ENCODE data around the gene GRXCR2.
"Not testable (repeated sequence)": the region's sequence is repeated elsewhere in the genome, so short reads cannot be mapped to it uniquely, and the experiment has no call there.

Gene GRXCR2

DNA sequence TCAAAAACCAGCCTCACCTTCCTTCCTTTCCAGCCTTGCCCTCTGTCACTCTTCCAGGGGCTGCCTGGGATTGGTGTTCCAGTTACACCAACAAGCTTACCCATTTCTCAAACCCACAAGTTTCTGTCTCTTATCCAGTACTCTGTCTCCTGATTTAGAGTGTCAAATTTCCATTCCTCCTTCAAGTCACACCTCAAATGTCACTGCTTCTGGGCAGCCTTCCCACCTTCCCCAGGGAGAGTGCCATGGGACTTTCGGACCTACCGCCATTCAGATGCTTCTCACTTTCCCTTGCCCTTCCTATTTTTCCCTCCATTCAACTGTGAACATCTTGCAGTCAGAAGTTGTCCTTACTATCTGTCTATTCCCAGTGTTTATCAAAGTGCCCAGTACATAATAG, 2.0 kb upstream of the GRXCR2 start:
- DNase-seq, result no peak

DNA sequence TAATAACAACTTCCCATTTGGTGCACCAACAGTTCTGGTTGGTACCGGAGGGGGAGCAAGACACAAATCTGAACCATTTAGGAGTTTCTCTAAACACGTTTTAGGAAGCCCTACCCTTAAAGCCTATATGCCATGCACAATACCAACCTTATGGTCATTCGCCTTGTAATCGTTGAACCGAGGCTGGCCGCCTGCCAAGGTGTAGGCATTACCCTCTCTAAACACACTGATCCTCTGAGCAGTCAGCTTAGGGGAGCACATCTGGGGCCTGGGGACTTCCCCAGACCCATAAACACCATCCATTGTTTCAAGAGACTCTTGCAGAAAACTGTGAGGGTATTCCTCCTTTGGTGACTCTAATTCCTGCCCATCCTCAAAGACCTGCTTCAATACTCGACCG, 328 bp downstream of the GRXCR2 start:
- DNase-seq, result no peak

DNA sequence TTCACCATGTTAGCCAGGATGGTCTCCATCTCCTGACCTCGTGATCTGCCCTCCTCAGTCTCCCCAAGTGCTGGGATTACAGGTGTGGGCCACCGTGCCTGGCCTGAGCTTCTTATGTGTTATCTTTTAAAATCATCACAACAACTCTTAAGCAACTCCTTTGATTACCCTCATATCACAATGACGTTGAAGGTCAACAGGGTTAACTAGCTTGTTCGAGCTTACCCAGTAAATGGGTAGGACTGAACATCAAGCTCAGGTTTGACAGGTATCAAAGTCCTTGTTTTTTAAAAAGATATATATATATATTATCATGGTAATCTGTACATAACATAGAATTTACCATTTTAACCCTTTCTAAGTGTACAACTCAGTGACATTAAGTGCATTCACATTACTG, 3.1 kb downstream of the GRXCR2 start:
- no peak for DNase-seq

DNA sequence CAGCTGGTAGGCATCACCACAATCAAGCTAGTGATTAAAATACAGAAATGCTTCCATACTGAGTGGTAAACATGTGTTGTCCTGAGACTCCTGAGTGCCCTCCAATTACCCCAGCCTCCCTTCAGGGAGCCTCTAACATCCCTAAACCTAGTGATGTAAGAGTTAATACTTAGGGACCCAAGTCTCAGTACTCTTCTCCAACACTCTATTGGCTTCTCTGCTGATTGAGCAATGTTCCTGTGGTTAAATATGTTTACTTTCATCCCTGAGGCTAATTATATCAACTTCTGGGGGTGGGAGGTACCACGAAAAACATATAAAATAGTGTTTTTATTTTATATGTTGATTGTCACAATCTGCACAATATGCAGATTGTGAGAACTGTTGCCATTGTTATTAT, 5.0 kb downstream of the GRXCR2 start:
- no peak for DNase-seq

DNA sequence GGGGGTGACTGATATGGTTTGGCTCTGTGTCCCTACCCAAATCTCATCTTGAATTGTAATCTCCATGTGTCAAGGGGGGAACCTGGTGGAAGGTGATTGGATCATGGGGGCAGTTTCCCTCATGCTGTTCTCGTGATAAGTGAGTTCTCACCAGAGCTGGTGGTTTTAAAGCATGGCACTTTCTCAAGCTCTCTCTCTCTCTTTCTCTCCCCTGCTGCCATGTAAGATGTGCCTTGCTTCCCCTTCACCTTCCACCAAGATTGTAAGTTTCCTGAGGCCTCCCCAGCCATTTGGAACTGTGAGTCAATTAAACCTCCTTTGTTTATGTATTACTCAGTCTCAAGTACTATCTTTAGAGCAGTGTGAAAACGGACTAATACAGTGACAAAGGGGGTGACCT, 8.4 kb downstream of the GRXCR2 start:
- DNase-seq, result not testable (repeated sequence)

DNA sequence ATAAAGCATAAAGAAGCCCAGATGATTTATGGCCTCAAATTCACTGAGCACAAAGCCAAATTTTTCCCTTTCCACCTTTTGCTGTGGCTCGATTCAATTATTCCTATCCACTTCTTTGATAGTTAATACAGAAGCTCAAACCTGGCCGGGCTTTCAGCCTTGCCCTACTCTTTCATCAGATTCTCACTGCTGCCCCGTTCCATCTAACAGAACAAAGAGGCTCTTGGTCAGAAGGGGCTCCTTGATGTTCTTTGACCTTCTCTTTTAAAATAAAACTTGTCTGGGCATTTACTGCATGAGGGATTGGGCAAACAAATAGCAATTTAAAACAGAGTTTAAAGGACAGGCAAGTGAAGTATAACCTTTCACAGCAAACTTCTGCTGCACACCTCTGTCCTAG, 9.8 kb downstream of the GRXCR2 start:
- no peak for DNase-seq

DNA sequence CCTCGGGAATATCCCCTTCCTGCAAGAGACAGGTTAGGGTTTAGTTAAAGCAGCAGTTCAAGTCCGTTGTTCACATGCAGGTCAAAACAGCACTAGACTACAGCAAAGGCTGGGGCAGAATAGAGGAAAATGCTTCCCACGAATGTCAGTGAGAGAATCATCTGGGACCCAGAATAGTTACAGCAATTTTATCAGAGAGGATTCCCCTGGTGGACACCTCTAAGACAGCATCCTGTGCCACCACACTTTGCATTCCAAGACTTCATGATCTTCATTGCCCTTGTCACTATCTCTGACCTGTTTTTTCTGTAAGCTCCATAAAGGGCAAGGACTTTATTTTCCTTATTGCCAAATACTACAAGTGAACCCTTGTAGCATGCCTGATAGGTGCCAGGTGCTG, 12.9 kb downstream of the GRXCR2 start:
- no peak for DNase-seq

DNA sequence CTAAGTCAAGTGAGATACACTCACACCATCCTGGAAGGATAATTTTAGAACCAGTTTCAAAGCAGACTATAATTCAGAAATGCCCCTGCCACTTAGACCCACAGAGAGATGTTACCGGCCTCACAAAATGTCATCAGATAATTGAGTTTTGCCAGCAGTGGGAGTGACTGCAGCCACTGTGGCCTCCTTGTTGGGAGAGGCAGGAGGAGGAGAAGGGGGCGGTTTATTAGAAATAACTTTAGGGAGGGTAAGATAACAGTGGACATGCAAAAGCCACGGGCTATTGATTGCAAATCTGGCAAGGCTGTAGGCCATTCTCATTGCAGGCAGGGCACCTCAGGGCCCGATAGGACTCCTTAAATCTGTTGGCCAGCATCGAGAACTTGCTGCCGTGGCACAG, 13.4 kb downstream of the GRXCR2 start:
- no peak for DNase-seq

DNA sequence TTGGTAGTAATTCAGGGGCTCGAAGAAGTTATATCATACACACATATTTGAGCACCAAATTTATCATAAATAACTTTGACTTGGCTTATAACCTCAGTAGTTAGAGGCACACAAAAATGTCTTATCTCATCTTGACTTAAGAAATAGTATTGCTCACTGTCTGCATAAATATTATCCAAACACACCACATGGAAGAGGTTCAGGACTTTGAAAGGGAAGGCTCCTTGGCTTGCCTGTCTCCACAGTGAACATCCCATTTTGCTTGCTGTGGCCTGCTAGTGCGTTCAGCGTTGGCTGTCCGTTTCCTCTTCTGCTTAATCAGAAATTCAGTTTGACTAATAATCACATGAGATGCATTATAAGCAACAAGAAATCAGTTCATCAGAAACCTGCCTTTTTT, 13.9 kb downstream of the GRXCR2 start:
- no peak for DNase-seq

DNA sequence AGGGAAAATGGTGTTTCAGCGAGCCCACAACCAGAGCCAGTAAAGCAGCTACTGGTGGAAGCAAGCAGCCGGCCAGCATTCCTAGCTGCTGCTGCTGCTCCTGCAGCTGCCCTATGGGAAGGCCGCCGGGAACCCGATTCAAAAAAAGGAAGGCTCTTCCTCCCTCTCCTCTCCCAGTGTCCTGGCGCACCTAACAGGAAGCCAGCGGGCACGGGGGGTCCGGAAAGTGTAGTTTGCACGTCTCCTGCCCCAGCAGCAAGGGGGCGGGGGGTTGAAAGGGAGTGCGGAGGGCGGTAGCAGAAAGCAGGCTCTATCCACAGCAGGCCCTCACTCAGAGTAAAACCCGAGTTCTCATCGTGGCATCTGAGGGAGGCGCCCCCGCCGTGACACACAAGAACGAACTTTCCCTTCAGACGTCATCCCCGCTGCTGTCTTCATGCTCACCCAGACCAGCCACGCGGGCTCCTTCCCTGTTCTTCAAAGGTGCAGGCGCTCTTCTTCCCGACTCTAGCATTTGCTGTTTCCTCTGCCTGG, 16.5 kb downstream of the GRXCR2 start:
- DNase-seq, result no peak

DNA sequence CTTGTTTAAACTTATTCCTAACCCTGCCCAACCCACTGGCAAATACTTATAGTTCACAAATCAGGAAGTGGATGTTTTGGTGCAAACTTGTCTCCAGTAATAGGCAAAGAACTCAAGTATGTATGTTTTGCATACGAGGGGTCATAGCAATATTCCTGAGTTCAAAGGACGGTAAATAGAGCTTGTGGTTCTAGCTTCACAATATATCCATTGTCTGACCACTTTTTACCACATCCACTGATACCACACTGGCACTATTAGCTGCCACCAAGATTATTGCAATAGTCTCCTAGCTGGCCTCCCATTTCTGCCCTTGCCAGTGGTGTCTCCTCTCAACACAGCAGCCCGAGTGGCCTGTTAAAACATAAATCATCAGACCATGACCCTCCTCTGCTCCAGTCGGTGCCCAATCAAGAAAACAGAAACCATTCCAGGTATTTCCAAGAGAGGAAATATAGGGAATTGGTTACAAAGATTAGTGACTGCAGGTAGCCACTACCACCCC, 17.0 kb downstream of the GRXCR2 start:
- DNase-seq, result no peak

DNA sequence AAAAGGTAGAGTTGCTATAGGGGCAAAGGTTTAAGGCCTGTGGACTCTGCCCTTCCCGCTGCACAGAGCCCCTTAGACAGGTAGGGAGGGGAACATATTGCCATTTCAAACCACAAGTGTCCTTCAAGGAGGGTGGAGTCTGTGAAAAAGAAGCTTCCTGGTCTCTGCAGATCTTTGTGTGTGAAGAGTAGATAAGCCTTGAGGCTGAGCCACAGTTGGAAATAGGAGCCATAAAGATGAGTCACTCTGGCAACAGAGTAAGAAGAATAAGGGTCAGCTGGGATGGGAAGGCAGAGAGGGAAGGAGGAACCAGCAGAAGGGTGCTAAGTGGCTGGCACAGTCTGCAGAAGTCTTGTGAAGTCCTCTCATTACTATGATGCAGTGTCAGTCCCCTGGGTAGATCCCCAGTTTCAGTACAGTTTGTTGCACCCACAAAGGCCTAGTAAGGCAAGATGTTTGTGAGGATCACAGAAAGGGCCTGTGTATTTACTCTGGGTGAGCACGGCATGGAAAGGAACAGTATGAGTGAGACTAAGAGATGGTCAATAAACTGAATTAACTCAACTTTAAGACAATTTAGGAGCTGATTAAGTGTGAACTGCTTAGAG, 18.1 kb downstream of the GRXCR2 start:
- DNase-seq, result no peak

DNA sequence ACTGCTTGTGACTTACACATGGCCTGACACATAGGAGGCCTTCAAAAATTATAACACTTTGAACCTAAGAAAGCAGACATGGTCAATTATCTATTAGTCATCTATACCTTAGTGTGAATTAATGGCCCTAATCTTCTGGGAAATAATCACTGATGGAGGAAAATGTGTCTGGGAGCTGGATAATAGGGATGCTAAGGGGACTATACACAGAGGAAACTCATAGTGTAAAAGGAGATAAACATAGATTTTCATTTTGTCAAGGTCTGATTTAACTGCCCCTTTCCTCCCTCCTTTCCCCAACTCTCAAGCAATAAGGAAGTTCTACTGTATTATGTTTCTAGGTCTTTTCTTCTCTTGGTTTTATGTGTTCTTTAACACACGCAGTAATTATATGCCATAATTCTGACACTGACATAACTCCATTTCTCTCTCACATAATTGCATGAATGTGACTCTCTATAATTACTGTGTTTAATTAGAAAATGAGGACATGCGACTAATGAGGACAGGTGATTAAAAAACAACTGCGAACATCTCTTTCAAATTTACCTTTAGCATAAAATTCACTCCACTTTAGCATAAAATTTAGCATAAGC, 18.9 kb downstream of the GRXCR2 start:
- no peak for DNase-seq

DNA sequence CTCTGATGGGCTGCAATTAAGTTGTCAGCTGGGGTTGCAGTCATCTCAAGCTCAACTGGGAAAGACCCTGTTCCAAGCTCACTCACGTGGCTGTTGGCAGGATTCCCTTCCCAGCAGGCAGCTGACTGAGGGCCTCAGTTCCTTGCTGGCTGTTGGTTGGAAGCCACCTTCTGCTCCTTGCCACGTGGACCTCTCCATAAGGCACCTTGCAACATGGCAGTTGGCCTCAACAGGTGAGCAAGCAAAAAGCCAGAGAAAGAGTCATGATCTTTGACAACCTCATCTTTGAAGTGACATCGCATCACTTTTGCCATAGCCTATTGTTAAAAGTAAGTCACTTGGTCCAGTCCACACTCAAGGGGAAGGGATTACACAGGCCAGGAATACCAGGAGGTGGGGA, 19.8 kb downstream of the GRXCR2 start:
- no peak for DNase-seq

DNA sequence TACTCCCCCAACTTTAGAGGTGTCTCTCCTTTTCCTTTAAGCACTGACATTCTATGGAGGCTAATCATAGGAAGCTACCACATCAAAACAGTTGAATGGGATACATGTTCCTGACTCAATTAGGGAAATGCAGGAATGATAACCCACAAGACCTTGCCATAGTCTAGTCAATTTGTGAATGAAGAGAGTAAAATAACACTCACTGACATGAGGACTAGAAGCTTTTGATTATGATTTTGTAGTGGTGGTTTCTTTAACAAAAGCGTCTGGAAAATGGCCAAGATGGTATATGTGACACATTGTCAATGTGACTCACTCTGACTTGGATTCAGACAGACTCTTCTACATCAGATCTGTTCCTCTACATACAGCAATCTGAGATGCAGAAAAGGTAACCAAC, 24.0 kb downstream of the GRXCR2 start:
- no peak for DNase-seq

DNA sequence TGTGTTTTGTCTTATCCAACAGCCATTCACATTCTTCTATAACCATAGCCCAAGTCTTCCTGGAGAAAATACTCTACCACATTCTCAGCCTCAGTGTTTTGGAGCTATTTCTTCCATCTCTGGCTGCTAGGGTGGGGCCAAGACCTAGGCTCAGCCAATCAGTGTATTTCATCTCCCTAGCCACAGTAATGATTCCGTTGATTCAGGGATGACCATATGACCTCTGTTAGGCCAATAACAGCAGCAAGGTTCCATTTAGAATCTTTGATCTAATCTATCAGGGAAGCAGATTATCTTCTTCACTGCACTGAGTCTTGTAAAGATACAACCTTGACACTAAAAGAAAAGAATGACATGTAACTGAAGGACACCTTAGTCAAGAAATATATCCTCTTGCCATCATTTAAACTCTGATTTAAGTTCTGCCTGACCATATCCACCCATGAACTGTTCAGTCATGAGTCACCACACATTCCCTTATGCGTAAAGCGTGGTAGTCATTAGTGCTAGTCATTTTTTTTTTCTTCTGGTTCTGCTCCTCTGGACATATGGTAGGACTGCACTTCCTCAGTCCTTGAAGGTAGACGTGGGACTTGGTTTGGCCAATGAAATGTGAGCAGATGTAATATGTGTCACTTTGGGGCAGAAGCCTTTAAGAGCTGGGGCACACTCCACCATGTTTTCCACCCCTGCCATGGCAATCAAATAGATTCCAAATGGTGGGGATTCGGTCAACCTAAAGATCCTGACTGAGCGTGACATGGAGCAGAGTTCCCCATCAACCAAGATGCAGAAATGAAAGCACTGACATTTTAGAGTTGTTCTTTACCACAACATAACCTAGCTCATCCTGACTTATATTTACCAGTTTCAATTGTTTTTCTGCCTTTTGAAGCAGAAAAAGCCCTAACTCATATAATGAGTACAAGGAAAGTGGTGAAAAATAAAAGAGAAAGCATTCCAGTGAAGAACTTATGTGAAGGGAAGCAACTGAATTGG, 25.0 kb downstream of the GRXCR2 start:
- no peak for DNase-seq

DNA sequence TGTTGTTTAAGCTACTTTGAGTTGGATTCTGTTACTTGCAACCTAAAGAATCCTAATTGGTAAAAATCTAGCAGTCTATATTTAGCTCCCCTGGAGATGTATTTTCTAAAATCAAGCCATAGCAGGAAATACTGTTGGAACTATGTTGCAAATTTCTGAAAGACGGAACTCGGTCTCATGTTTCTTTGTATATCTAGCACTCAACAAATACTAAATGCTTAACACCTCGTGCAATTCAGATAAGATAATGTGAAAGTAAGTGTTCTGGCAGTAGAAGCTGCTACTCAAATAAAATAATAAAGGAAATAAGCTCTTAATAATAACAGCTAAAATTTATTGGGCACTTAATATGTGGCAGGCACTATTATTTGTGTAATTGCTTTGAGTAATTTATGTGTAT, 26.7 kb downstream of the GRXCR2 start:
- DNase-seq, result no peak

DNA sequence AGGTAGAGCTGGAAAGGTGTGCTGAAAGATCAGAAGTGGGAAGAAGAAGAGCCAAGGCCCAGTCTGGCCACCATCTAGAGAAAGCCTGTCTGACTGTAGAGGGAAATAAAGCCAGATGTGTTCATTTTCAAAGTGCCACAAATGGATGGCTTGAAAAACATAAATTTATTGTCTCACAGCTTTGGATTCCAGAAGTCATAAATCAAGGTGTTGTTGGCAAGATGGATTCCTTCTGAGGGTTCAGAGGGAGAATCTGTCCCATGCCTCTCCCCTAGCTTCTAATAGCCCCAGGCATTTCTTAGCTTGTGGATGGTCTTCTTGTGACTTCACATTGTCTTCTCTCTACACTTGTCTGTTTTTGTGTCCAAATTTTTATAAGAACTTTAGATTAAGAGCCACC, 31.5 kb downstream of the GRXCR2 start:
- no peak for DNase-seq

DNA sequence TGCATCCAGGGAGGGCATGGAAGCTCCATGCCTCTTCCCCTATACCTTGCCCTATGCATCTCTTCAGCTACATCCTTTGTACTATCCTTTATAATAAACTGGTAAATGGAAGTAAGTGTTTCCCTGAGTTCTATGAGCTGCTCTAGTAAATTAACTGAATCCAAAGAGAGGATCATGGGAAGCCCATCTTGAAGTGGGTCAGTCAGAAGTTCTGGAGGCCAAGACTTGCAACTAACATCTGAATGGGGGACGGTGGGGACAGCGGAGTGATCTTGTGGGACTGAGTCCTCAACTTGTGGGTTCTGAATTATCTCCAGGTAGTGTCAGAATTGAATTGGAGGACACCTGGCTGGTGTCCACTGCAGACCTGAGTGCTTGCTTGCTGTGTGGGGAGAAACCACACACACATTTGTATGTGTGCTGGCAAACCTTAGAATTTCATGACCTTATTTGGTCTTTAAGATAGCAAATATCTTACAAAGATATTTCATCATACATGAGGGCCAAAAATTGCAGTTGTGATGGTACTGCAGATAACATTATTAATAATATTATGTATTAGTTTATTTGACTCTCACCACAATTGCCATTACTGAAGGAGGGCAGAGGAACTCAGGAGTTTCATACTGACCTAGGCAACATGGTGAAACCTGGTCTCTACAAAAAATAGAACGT, 32.2 kb downstream of the GRXCR2 start:
- no peak for DNase-seq

DNA sequence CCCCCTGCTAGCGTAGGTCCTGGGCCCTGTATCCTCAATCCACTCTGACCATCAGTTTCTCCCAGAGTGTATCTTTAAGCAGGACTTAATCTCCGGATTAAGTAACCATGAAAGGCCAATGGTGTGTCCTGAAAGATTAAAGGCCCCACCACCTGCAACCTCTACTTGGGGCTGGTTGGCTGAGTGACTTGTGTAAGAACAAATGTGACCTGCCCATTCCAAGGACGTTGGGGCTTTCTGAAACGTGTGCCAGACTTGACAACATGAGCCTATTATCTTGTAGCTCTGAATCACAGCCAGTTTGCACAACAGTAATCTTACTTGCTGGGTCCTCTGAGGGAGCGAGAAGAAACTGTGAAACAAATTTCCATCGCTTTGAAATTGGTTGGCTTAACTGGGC, 34.5 kb downstream of the GRXCR2 start:
- DNase-seq, result no peak

DNA sequence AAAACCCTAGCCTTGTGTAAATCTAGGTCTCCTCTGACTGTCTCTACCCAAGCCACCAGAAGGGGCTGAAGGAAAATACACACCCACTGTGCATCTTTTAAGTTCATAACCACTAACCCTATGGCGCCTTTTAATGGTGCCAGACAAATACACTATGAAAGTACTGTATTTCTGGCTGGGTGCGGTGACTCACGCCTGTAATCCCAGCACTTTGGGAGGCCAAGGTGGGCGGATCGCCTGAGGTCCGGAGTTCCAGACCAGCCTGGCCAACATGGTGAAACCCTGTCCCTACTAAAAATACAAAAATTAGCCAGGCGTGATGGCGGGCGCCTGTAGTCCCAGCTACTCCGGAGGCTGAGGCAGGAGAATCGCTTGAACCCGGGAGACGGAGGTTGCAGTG, 36.6 kb downstream of the GRXCR2 start:
- not testable (repeated sequence) for DNase-seq

DNA sequence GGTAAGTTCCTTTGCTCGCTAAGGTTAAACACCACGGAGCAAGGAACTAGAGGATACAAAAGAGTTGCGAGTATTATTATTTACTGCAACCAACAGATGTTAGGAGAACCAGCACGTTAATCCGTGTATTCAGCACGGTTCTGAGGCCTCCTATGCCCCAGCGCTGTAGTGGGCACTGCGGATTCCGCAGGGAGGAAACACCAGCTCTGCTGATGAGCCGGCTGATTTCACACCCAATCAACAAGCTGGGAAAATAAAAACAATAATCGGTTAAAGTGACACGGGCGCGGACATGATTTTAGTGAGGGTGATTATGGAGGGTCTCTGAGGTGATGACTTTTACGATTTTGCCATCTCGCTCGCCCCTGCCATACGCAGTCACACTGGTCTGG, 37.0 kb downstream of the GRXCR2 start:
- DNase-seq, result no peak
